Astrocyte of the hippocampus (primary cell): ENCODE measurements around the gene ZNF284.

Experiments
- DNase-seq: peaks from one replicate; pipeline ENCODE4 v3.0.0; 2011; ENCODE audit warnings: low read depth, low spot score

ZNF284 gene

DNA sequence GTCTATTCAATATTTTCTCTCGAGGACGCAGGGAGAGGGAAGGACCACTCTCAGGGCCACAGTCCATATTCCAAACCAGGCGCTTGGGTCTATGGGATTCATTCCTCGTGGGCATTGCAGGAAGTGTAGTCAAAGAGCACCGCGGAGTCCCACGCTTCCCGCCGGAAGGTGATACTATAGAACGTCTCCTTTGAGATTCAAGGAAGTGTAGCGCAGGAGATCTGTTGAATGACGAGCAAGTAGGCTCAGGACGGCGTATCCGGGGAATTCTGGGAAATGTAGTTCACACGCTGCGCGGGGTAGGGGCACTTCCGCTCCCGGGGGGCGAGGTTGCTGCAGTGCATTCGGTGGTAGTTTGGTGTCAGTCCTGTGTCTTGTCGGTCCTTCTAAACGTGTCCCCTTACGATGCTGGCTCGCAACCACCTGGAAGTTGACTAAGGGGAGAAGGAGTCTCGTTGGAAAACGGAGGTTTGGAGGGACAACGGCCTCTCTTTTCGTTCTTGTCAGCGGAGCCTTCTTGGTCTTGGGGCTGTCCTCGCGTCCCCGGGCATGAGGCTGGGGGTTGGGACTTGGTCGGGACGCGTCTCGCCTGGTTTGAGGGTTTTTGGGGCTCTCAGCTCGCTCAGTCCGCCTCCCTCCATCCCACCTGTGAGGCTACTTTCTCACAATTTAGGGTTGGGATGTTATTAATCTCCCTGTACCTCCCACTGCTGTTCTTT is at the start of gene ZNF284:
TSS of gene ZNF284 (plus strand) at position 336 of the 719 bp plus-strand sequence. CDS start 4,231 bp downstream, outside the sequence.
- DNase-seq, result peak; percentile 93

DNA sequence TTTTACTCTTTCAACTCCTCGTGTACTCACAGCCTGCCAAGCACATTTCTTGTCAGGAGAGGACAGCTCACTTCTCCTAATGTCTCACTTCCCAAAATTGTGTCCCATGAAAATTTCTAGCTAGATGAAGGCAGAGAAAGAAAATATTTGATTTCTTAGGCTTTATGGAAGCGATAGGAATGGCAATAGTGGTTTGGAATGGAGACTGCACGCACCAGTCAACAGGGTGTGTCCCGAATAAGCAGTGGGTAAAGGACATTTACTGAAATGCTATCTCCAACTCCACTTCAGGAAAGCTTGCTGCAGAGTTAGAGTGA is 47.1 kb upstream of the ZNF284 start:
- DNase-seq, result no peak

GRCh38 chr19:44025217-44025936 is 46.6 kb upstream of the ZNF284 start, which contains the start of gene ZNF222:
ZNF222 (plus strand) TSS chr19:44025379; CDS start chr19:44025437, 58 bp downstream.
- peak; percentile 94 for DNase-seq

- no peak for DNase-seq
Measured at GRCh38 chr19:44026622-44027021, 45.3 kb upstream of the ZNF284 start.

- no peak for DNase-seq
Measured at GRCh38 chr19:44032001-44032610, 39.9 kb upstream of the ZNF284 start.

- no peak for DNase-seq
Measured at GRCh38 chr19:44042147-44042546, 29.8 kb upstream of the ZNF284 start.

DNA sequence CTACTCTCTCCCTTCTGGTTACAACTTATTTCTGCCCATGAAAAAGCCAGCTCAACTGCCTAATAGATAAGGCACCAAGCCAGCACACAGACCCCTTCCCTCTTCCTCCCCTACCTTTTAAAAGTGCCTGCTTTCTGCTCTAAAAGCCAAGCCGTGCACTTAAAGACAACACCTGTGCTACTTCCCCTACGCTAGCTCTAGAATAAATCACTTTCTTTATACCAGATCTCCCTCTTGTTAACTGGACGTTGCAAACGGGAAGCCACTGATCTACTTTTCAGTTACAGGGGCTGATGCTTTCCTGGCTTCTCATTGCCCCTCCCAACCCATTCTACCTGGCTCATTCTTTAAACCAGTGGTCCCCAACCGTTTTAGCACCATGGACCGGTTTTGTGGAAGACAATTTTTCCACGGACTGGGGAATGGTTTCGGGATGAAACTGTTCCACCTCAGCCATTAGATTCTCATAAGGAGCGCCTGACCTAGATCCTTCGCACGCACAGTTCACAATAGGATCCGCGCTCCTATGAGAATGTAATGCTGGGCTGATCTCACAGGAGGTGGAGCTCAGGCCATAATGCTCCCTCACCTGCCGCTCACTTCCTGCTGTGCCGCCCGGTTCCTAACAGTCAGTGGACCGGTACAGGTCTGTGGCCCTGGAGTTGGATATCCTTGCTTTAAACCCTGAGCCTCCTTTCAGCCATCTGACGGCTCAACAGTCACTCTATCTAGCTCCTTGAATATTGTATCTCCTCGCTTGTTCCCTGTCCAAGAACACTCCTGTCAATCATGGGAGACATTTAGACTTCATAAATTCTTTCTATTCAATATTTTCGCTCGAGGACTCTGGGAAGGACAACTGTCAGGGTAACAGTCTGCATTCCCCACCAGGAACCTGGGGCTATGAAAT is 21.0 kb upstream of the ZNF284 start:
- DNase-seq, result peak; percentile 19

DNA sequence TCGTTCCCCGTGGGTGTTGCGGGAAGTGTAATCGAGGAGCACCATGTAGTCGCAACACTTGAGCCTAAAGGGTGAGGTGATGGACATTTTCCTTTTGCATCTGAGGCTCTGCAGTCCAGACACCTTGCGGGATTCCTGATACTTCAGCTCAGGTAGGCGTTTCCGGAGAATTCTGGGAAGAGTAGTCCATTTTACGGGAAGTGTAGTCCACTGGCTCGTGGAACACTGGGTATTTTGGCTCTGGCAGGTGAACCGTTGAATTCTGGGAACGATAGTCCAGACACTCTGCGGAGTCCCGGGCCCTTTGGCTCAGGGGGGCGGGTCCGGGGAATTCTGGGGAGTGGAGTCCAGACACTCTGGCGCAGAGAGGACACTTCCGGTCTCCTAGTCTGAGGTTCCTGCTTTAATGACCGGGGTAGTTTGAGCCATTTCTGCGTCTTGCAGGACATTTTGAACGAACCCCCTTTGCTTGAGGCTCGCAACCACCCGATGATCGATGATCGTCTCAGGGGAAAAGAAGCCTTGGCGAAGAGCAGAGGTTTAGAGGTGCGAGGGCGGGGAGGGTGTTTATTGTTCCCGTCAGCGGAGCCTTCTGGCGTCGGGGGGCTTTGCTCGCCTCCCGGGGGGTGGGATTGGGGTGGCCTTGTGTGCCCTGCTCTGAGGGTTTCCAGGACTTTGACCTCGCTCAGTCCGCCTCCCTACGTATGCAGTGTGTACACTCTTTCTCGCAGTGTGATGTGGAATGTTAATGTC is 20.1 kb upstream of the ZNF284 start, which contains the start of gene ZNF223:
TSS of gene ZNF223 (plus strand) at position 387 of the 753 bp plus-strand sequence. CDS start 3,141 bp downstream, outside the sequence.
- DNase-seq, result peak; percentile 97

- no peak for DNase-seq
Measured at GRCh38 chr19:44055870-44056269, 16.1 kb upstream of the ZNF284 start.

DNA sequence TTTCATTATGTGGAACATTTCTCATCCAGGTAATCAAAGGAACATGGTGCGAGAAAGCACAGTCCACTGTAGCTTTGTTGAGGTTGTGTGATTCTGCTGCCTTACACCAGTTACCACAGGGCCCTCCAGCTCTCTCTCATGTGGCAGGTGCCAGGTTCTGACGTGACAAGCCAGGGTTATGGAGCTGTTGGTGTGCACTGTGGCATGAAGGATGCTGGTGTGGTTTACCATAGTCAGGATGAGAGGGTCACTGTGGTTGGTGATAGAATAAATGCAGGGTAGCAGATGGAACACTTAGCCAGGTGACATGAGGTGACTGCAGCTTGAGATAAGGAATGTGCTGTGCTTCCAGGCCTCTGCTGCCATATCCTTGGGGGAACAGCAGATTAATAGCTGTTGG is 12.7 kb upstream of the ZNF284 start:
- no peak for DNase-seq

DNA sequence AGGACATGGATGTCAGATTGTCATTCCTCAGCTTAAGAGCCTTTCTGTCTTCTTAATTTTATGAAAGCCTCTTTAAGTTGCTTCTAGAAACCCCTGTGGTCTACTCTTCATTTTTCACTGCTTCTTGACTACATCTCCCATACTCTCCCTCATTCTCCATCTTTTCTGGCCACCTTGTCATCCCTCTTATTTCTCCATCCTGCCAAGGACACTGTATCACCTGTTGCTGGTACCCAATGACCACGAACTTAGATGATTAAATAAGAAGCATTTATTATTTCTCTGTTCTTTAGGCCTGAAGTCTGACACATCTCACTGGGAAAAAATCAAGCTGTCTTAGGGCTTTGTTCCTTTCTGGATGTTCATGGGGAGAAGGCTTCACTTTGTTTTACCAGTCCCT is 10.9 kb upstream of the ZNF284 start:
- DNase-seq, result no peak

GRCh38 chr19:44066305-44066704 is 5.7 kb upstream of the ZNF284 start:
- no peak for DNase-seq

DNA sequence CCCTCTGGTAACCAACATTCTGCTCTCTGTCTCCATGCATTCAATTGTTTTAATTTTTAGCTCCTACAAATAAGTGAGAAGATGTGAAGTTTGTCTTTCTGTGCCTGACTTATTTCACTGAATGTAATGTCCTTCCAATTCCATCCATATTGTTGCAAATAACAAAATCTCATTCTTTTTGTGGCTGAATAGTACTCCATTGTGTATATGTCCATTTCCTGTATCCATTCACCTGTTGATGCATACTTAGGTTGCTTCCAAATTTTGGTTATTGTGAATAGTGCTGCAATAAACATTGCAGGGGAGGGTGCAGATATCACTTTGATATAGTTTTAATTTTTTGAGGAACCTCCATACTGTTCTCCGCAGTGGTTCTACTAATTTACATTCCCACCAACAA is 2.5 kb upstream of the ZNF284 start:
- DNase-seq, result no peak

DNA sequence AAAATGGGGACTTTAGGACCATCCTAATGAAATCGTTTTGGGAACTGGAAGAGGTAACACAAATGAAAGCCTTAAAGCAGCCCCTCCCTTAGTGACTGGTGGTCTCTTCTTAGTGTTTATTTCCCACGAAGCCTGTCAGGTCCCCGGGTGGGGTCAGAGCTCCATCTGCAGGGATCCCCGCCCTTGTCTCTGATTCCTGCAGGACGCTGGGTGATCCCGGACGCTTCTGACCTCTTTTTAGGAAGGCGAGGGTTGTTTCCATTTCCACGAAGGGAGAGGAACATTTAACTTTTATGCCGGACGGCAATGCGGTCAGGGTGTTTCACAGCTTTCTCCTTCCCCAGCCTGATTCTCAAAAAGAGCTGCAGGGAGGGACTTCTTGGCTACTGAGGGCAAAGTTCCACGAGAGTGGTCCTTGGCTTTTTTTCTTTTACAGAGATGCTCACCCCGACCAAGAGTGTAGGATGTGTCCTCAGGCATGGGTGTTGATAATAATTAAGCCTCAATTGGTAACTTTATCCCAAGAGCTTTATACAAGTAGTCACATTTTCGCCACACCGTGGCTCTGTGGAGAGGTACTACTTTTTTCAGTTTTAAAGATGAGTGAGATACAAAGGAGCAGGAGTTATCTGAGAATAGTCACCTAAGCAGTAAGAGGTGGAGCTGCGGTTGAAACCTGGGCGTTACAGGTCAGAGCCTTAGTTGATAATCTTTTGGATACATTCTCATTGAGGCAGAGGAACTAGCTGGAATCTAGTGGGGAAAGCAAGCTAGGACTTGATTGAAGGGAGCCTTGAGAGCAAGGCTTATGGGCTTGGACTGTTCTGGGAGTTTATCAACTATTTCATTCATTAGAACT is 813 bp downstream of the ZNF284 start:
- peak; percentile 18 for DNase-seq

DNA sequence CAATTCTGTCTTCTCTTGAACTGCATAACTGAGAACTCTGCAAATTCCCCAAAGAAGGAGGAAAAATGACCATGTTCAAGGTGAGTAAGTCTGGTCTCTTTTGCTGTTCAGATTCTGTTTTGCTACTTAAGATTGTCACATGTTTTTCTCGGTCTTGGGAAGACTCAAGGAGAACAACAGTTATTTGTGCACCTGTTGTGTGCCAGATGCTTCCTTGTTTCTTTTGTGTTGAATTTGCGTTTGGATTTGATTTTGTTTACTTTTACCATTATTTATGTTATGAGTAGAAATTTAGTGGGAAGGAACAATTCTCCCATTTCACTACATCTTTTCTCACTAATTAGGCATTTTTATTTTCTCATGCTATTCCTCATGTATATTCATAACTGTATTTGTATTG is 4.4 kb downstream of the ZNF284 start:
- DNase-seq, result no peak

DNA sequence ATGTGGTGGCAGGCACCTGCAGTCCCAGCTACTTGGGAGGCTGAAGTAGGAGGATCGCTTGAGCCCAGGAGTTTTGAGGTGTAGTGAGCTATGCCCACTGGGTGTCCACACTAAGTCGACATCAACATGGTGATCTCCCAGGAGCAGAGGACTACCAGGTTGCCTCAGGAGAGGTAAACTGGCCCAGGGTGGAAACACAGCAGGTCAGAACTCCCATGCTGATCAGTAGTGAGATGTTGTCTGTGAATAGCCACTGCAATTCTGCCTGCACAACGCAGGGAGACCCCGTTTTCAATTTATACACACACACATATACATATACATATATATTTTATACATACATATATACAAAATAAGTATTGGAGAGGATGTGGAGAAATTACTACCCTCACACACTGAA is 20.1 kb downstream of the ZNF284 start:
- no peak for DNase-seq

- DNase-seq, result peak; percentile 98
Measured at GRCh38 chr19:44093931-44094765, 22.2 kb downstream of the ZNF284 start, which contains the start of gene ZNF224. ZNF224 (plus strand) TSS chr19:44094361; CDS start chr19:44097874, 3,513 bp downstream.

DNA sequence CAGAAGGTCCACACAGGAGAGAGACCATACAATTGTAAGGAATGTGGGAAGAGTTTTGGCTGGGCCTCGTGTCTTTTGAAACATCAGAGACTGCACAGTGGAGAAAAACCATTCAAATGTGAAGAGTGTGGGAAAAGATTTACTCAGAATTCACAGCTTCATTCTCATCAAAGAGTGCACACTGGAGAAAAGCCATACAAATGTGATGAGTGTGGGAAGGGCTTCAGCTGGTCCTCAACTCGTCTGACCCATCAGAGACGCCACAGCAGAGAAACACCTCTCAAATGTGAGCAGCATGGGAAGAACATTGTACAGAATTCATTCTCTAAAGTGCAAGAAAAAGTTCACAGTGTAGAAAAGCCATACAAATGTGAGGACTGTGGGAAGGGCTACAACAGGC is 35.8 kb downstream of the ZNF284 start:
- DNase-seq, result no peak

DNA sequence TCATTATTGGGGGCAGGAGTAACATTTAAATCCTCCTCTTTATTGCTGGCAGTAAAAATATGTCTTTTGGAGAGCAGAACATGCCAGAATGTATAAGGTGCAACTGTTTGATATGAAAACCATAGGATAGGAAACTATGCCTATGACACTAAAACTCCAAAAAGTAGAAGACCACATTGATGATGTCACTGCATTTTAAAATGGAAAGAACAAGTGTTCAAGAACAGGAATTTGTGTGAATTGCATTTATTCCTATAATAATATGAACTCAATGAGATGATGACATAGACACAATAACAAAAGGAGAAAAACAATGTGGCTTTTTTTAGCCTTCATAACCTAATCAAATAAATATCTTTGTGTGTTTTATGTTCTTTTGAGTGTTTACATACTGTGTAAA is 37.5 kb downstream of the ZNF284 start:
- DNase-seq, result no peak
